Measurements from ENCODE around the gene CHTF18. TPM values are rescaled to one million over a fixed set of nuclear protein-coding genes. Genes with fewer than 3 reads are reported as not detected.

The CHTF18 gene
- total and polyA plus RNA-seq, 9 of the 15 experiments (the other 6 are each of a cell fraction or from before 2014, with no cell fraction given): 2.5 to 123 (median 17.0) TPM

- H3K9me1 ChIP-seq (ENCODE audit: control insufficient read depth, insufficient read depth, low read length): no peaks in the 10 kb centered on the region
- H3K9ac ChIP-seq (ENCODE audit: insufficient read depth in 1 of 2, low read depth in 2 of 2, low read length in 2 of 2): no peak overlapping the region
- intact Hi-C loops (cut with micrococcal nuclease) (no loop called here), in situ Hi-C loops (cut with MboI) (no loop called here)
- FAIRE-seq (no peak), DNase-seq (ENCODE audit: extremely low read depth in 1 of 4, low spot score in 3 of 4) (no peak), ATAC-seq (no peak)
- H3K27ac ChIP-seq (ENCODE audit: extremely low read depth, low read depth, low read length): no peak overlapping the region
- BruUV-seq (replicated peaks): no TSS peak
- no peak overlapping the region for H3K4me2 ChIP-seq (ENCODE audit: insufficient read depth, low read length)
- no peak overlapping the region for H3K4me3 ChIP-seq
- WGBS (ENCODE audit: insufficient coverage, low coverage, missing lambda C conversion rate): 14% methylated on average over 14 of the region's 17 CpGs
- ChIA-PET CTCF (ENCODE audit: low intra/inter-chr PET ratio) (no interaction called here), POLR2A (interaction anchor here (0.5 to 1.3 kb wide), 2 partner anchors 41 to 56 kb away, joined by 3 to 5 read pairs; partner anchors contain the start of gene ANTKMT)
- no peaks in the 10 kb centered on the region for H3K9me3 ChIP-seq (replicated peaks; ENCODE audit: control insufficient read depth, insufficient read depth, low read depth, low read length)
- H3K79me2 ChIP-seq (ENCODE audit: control insufficient read depth, insufficient read depth, low read length): no peaks in the 10 kb centered on the region
- H3K4me1 ChIP-seq (replicated peaks in 1 of 2; ENCODE audit: control insufficient read depth in 2 of 2, insufficient read depth in 2 of 2, low read length in 2 of 2): peaks cover 0 to 75% of the 10 kb centered on the region in 2 experiments; a peak in 2 of 5 replicates
- H4K20me1 ChIP-seq (replicated peaks; ENCODE audit: control insufficient read depth, insufficient read depth, low read length): 0 out of 2 replicates have a peak, but pooled peaks cover 3% of the 10 kb centered on the region
- TF ChIP-seq BMI1 (IDR thresholded peaks at IDR 0.05; ENCODE audit: low read length) (no peak), ZBTB7A (IDR thresholded peaks at IDR 0.05; ENCODE audit: borderline replicate concordance, control insufficient read depth, low read depth, low read length) (peak; percentile 24; the same call in 1 of the 2 replicates)
- H3K36me3 ChIP-seq (ENCODE audit: control insufficient read depth, insufficient read depth, low read length): no peaks in the 10 kb centered on the region
- peaks cover 0 to 6% of the 10 kb centered on the region in 2 experiments; a peak in 1 of 5 replicates for H3K27me3 ChIP-seq (ENCODE audit: control insufficient read depth in 2 of 2, insufficient read depth in 2 of 2, low read length in 2 of 2)
- H2AFZ ChIP-seq (ENCODE audit: low read depth, low read length): no peak overlapping the region
Observed at GRCh38 chr16:762595-763268, 25.7 kb upstream of the CHTF18 start.

- Histone ChIP-seq H3K79me2 (ENCODE audit: control insufficient read depth, insufficient read depth, low read length) (no peaks in the 10 kb centered on the region), H3K27me3 (ENCODE audit: control insufficient read depth in 2 of 2, insufficient read depth in 2 of 2, low read length in 2 of 2) (peaks cover 0 to 6% of the 10 kb centered on the region in 2 experiments; a peak in 1 of 5 replicates), H2AFZ (ENCODE audit: low read depth, low read length) (no peak overlapping the region), H3K4me1 (replicated peaks in 1 of 2; ENCODE audit: control insufficient read depth in 2 of 2, insufficient read depth in 2 of 2, low read length in 2 of 2) (peaks cover 0 to 82% of the 10 kb centered on the region in 2 experiments; a peak in 2 of 5 replicates), H3K9ac (ENCODE audit: insufficient read depth in 1 of 2, low read depth in 2 of 2, low read length in 2 of 2) (no peak overlapping the region), H3K4me2 (ENCODE audit: insufficient read depth, low read length) (no peak overlapping the region), H3K9me3 (replicated peaks; ENCODE audit: control insufficient read depth, insufficient read depth, low read depth, low read length) (no peaks in the 10 kb centered on the region), H3K9me1 (ENCODE audit: control insufficient read depth, insufficient read depth, low read length) (no peaks in the 10 kb centered on the region), H3K27ac (ENCODE audit: extremely low read depth, low read depth, low read length) (no peak overlapping the region), H4K20me1 (replicated peaks; ENCODE audit: control insufficient read depth, insufficient read depth, low read length) (0 out of 2 replicates have a peak, but pooled peaks cover 3% of the 10 kb centered on the region), H3K36me3 (ENCODE audit: control insufficient read depth, insufficient read depth, low read length) (no peaks in the 10 kb centered on the region), H3K4me3 (no peak overlapping the region)
- no TSS peak for BruUV-seq (replicated peaks)
- ChIA-PET POLR2A (interaction anchor here (0.5 to 1.3 kb wide), 2 partner anchors 42 to 57 kb away, joined by 3 to 5 read pairs; partner anchors contain the start of gene ANTKMT), CTCF (ENCODE audit: low intra/inter-chr PET ratio) (no interaction called here)
- WGBS (ENCODE audit: insufficient coverage, low coverage, missing lambda C conversion rate): 31% methylated on average over 16 of the region's 21 CpGs
- in situ Hi-C loops (cut with MboI) (no loop called here), intact Hi-C loops (cut with micrococcal nuclease) (no loop called here)
- FAIRE-seq (no peak), DNase-seq (ENCODE audit: extremely low read depth in 1 of 4, low spot score in 3 of 4) (no peak), ATAC-seq (no peak)
- no peak for TF ChIP-seq AFF1 (IDR thresholded peaks at IDR 0.05; ENCODE audit: low read depth in 1 of 2, partially characterized antibody in 2 of 2)
- no peak for TF ChIP-seq MTA1 (IDR thresholded peaks at IDR 0.05; ENCODE audit: borderline replicate concordance)
- no peak for TF ChIP-seq HCFC1 (IDR thresholded peaks at IDR 0.05; ENCODE audit: low read depth, low read length)
- TF ChIP-seq VEZF1 (CRISPR knock-in tag; IDR thresholded peaks at IDR 0.05): peak; percentile 19; the same call in 1 of the 2 replicates
- 0 out of 4 replicates have a peak, but pooled peaks of 1 of the 2 experiments have one; percentile 17 for TF ChIP-seq KDM1A (IDR thresholded peaks at IDR 0.05)
Observed at GRCh38 chr16:763369-764183, 24.8 kb upstream of the CHTF18 start.
